PC-3 (cell line): ENCODE measurements around the gene SCAMP4.
"Not testable (repeated sequence)": the region's sequence is repeated elsewhere in the genome, so short reads cannot be mapped to it uniquely, and the experiment has no call there.

ENCODE experiments used
- CTCF ChIP-seq: fragments of 300-600 bp; sonication (generic); conservative IDR thresholded peaks from 2 replicates; pipeline ENCODE4 v1.5.1; 2017; ENCODE audit warnings: antibody characterized with exemption, low read depth, mild to moderate bottlenecking, low read length
- EZH2 ChIP-seq: fragments of 300-600 bp; sonication (generic); IDR thresholded peaks from one replicate; pipeline ENCODE4 v1.6.1; 2017; ENCODE audit warnings: antibody characterized with exemption, mild to moderate bottlenecking, low read length; ENCODE audit not compliant: unreplicated experiment

DNA sequence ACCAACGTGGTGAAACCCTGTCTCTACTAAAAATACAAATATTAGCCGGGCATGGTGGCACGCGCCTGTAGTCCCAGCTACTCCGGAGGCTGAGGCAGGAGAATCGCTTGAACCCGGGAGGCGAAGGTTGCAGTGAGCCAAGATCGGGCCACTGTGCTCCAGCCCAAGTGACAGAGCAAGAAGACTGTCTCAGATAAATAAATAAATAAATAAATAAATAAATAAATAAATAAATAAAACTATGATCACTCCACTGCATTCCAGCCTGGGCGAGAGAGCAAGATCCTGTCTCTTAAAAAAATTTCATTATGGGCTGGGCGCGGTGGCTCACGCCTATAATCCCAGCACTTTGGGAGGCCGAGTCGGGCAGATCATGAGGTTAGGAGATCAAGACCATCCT is 18.8 kb upstream of the SCAMP4 start:
- TF ChIP-seq CTCF, EZH2: not testable (repeated sequence)
